NCI-H128 (cell line): Measurements from ENCODE around the gene CAV3.

Experiments
- DNase-seq: peaks from one replicate; lab custom pipeline; 2025; ENCODE audit not compliant: unreplicated experiment; lab: John Stamatoyannopoulos, UW

The CAV3 gene

GRCh38 chr3:8734908-8735307 is 1.3 kb downstream of the CAV3 start:
- no peak for DNase-seq

- no peak for DNase-seq
Measured at GRCh38 chr3:8736436-8736835, 2.8 kb downstream of the CAV3 start.

DNA sequence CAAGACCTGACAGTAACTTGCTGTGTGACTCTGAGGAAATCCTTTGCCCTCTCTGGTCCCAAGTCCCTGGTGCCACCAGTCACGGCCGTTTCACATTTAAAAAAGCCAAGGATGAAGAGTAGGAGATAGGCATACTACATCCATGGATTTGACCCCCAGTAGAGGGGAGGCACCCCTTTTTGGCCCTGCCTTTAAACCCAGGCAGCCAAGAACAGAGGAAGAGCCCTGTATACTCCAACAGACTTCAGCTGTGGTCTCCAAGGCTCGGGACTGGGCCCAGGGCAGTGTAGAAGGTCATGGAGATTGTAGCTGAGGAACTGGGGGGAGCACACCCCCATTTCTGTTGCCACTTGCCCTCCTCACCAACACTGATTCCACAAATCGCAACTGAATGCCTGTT is 3.7 kb downstream of the CAV3 start:
- DNase-seq = no peak

- DNase-seq = no peak
Measured at GRCh38 chr3:8737823-8738222, 4.2 kb downstream of the CAV3 start.

DNA sequence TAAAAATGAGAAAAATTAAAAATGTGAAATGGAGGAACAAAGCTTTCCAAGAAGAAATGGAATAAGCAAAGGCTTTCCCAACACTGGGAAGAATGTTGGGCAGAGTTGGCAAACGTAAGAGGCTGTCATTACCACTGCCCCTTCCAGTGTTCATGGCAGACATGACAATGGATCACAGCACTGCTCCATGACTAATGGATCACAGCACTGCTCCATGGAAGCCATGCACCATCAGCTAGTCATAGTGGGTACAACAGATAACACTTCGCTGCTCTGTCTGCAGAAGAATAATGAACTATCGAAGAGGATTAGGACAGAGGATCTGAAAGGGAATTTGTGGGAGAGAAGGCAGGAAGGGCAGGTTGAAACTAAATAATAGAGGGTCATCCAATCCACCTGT is 5.0 kb downstream of the CAV3 start:
- DNase-seq = no peak

DNA sequence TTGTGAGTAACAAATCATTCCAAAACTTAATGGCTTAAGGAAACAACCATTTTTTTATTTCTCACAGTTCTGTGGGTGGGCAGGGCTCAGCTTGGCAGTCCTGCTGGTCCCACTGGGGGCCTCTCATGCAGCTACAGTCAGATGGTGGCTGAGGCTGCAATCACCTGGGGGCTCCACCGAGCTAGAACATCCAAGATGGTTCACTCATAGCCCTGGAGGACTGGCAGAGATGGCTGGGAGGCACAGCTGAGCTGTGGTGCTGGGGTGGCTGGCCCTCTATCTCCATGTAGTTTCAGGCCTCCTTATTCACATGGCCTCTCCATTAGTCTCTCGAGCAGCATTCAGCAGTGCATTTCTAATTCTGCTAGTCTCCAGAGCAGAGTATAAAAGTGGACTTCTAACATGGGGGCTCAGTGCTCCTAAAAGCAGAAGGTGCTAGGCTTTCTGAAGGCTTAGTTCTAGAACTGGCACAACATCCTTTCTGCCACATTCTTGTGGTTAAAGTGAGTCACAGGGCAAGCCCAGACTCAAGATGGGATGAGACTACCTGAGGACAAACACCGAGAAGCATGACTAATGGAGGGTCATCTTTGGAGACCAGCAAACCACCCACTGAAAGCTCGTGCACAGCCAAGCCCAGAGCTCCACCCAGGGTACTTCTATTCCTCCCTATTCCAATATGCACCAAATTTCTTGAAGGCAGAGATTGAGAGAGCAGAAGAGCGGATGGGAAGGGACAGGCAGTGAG is 6.3 kb downstream of the CAV3 start:
- DNase-seq = no peak

- no peak for DNase-seq
Measured at GRCh38 chr3:8741581-8742261, 8.1 kb downstream of the CAV3 start.

GRCh38 chr3:8743021-8743601 is 9.5 kb downstream of the CAV3 start:
- no peak for DNase-seq

DNA sequence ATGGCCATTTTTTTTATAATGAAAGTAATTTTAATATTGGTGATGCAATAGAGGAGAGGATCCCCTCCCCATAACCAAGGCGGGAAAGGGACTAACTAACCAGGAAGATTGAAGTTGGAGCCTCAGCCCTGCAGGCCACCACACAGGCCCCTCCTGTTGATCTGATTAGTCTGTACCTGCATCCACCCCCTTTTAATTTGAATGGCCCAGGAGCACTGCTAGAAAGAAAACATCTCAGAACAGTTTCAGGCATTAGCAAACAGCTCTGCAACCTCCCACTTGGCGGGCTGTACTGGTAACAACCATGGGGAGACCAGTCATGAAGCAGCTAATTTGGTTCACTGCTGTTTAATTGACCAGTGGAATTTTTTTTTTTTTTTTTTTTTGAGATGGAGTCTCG is 10.3 kb downstream of the CAV3 start:
- DNase-seq = no peak

DNA sequence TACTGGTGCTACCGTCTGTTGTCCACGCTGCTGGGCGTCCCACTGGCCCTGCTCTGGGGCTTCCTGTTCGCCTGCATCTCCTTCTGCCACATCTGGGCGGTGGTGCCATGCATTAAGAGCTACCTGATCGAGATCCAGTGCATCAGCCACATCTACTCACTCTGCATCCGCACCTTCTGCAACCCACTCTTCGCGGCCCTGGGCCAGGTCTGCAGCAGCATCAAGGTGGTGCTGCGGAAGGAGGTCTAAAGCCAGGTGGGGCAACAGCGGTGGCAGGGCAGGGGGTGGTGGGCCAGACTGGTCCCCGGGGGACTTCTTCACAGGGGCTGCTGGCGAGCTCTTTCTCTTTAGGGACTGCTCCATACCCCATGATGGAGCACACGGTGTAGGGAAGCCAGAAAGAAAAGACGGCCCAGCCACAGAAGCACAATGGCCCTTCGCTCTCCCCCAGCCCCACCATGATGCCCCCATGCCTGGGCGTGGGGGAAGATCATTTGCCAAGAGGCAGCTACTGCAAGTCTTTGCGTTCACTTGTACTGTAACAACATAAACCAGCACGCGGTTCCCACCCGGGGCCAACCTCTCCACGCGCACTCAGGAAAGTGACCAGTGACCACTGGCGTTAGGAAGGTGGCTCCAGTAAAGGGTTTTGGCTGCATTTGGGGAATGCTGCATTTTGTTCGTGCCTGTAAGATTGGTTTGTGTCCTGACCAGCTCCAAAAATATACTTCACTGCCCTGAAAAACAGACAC is 12.2 kb downstream of the CAV3 start:
- DNase-seq = no peak

- no peak for DNase-seq
Measured at GRCh38 chr3:8746780-8747345, 13.3 kb downstream of the CAV3 start.

- no peak for DNase-seq
Measured at GRCh38 chr3:8749316-8749715, 15.7 kb downstream of the CAV3 start.

DNA sequence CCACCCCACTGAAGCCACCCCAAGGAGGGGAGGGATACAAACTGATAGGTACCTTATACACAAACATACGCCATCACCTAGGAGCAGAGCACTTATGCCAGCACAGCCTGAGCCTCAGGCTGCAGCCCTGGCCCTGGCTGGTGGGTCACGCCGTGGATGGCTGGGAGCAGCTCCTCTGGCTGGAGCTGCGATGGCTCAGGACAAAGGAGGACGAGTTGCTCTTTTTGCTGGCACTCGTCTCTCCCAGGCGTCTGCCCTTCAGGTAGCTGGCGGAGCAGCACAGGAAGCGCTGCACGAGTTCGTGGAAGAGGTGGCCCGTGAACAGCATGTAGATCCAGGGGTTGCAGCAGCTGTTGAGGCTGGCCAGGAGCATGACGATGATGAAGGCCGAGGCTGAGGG is 19.2 kb downstream of the CAV3 start:
- DNase-seq = no peak

GRCh38 chr3:8755097-8755496 is 21.5 kb downstream of the CAV3 start:
- DNase-seq = no peak

GRCh38 chr3:8755564-8756237 is 22.1 kb downstream of the CAV3 start:
- DNase-seq = no peak

DNA sequence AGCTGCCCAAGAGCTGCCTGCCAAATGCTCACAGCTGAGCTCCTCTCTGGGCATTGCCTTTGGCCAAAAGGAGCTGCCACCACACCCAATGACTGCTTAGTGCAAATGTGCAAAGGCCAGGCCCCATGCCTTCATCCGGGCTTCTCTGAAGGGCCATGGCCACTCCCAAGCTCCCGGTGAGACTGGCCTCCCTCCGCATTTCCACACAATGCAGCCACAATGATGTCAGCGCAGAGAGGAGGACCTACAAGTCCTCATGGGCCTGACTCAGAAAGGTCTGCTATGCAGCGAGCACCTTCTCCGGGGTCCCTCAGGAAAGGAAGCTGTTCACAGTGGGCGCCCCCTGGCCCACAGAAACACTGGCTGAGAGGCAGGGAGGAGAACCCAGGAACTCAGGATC is 23.1 kb downstream of the CAV3 start:
- no peak for DNase-seq

- DNase-seq = no peak
Measured at GRCh38 chr3:8757551-8758518, 24.2 kb downstream of the CAV3 start.

- no peak for DNase-seq
Measured at GRCh38 chr3:8759038-8759707, 25.6 kb downstream of the CAV3 start.

DNA sequence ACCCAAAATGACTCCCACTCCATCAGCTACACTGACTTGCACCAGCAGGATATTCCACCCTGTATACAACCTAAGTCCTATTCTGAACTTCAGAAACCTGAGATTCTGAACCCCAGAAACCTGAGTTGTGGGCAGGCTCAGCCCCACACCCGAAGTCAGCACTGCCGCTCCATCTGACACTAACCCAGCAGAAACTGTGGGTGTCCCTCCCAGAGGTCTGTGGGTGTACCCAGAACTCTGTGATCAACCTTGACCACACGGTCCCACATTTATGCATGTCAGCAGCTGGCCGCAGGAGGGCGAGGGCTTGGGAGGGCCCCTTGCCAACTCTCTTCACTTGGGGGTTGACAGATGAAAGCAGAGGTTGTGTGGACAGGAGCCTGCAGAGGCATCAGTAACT is 26.5 kb downstream of the CAV3 start:
- no peak for DNase-seq
